Kidney glomerular epithelial cell (primary cell): ENCODE measurements around the gene CST9.
A peak's percentile ranks its signal among the peaks of the same experiment; 100 is the strongest.

Experiments
- DNase-seq: peaks from one replicate; lab custom pipeline; 2025; lab: John Stamatoyannopoulos, UW

The CST9 gene, protein sequence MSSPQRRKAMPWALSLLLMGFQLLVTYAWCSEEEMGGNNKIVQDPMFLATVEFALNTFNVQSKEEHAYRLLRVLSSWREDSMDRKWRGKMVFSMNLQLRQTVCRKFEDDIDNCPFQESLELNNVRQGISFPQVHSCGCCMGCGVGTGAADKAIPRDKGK

GRCh38 chr20:23605867-23606651 lies at the start of gene CST9:
CST9 (minus strand) TSS chr20:23605917; CDS start chr20:23605864, 53 bp downstream.
- no peak for DNase-seq

- DNase-seq, result no peak
Measured at GRCh38 chr20:23654717-23655116, 49.0 kb upstream of the CST9 start.

DNA sequence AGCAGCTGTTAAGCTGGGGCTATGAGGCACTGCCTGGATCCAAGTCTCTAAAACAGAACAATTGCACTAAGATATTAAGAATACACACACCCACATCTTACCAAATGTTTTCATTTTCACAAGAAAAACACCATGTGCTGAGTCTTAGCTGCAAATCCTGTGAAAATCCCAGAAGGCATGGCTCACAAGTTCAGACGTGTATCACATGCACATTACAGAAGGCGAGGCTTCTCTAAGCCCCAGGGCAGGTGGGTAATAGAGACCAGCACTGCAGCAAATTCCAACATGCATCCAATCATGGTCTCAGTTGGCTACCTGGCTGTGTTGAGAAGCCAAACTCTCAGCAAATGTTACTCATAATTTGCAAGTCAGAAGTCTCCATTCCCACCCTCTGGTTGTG lies 48.3 kb upstream of the CST9 start:
- no peak for DNase-seq

DNA sequence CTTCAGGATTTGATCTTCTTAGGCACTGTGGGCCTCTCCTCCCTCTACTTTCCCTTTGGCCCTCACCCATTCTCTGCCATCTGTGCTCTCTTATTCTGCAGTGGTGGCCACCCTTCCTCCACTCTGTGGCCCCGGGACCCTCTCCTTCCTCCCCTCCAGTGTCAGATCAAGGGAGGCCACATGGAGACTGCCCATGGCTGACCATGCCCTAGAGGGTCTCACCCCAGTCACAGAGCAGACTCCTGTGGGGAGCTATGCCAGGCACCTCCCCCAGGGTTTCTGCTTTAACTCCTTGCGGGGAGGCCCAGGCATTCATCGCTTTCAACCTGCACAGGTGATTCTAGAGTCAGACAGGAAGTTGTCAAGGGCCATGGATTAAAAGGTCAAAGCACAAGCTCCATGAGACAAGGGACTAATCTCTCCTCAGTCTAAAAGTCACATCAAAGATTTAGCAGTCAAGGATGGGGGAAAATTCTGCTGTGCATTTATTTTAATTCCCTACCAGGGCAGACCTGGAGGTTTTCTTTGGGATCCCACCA lies 47.8 kb upstream of the CST9 start:
- no peak for DNase-seq

- no peak for DNase-seq
Measured at GRCh38 chr20:23652926-23653325, 47.2 kb upstream of the CST9 start.

- peak; percentile 84 for DNase-seq
Measured at GRCh38 chr20:23652371-23652770, 46.7 kb upstream of the CST9 start.

DNA sequence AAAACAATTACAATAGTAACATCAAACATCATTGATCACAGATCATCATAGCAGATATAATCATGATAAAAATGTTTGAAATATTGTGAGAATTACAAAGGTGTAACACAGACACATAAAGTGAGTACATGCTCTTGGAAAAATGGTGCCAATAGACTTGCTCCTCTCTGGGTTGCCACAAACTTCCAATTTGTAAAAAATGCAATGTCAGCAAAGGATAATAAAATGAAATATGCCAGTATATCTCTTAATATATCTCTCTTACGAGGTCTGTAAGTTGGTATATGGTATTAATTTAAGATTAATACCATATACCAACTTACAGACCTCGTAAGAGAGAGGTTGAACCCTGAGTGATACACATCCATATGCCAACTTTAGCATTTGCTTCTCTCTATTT lies 45.4 kb upstream of the CST9 start:
- no peak for DNase-seq

DNA sequence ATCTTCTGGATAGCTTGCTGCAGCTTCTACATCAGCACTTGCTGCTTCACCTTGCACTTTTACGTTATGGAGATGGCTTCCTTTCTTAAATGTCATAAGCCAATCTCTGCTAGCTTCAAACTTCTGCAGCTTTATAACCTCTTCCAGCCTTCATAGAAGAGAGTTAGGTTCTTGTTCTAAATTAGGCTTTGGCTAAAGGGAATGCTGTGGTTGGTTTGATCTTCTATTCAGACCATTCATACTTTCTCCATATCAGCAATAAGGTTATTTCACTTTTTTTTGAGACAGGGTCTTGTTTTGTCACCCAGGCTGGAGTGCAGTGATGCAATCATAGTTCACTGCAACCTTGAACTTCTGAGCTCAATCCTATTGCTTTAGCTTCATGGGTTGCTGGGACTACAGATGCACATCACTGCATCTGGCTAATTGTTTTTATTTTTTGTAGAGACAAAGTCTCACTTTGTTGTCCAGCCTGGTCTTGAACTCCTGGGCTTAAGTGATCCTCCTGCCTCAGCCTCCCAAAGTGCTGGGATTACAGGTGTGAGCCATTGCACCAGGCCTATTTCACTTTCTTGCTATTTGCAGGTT lies 44.2 kb upstream of the CST9 start:
- DNase-seq, result no peak

DNA sequence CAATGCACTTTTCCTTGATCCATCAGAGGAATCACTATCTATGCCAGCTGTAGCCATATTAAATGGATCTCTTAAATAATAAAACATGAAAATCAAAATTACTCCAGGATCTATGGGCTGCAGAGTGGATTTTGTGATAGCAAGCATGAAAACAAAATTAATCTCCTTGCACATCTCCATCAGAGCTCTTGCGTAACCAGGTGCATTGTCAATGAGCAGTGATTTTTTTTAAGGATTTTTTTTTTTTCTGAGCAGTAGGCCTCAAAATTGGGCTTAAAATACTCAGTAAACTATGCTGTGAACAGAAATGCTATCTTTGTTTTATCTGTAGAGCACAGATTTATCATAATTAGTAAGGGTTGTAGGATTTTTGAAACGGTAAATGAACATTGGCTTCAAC lies 43.5 kb upstream of the CST9 start:
- DNase-seq, result no peak

DNA sequence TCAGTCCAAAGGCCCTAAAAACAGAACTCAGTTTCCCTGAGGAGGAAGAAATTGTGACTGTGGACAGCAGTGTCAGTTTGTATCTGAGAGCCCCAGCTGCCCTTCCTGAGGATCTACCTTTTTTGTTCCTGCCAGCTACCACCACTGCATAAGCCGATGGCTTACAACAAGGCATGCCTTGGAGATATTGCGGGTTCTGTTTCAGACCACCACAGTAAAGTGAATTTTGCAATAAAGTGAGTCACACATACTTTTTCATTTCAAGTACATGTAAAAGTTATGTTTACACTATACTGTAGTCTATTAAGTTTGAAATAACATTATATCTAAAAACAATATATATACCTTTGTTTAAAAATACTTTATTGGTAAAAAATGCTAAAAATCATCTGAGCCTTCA lies 41.6 kb upstream of the CST9 start:
- DNase-seq, result no peak

GRCh38 chr20:23646106-23646873 lies 40.6 kb upstream of the CST9 start:
- DNase-seq, result no peak

- DNase-seq, result no peak
Measured at GRCh38 chr20:23645575-23645974, 39.9 kb upstream of the CST9 start.

DNA sequence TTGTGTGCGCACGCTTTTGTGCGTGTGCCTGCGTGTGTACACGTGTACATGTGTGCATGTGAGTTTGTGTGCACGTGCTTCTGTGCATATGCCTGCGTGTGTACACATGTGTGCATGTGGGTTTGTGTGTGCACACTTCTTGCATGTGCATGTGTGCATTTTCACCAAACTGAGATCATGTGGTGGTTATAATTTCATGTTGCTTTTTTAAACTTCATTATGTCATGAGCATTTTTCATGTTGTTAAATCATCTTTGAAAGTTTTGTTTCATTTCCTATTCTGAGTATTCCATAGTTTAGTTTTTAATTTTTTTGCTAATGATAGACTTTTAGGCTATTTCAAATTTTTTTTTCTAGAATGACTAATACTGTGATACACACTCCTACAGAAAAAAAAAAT lies 38.4 kb upstream of the CST9 start:
- no peak for DNase-seq

- no peak for DNase-seq
Measured at GRCh38 chr20:23643659-23644058, 37.9 kb upstream of the CST9 start.

GRCh38 chr20:23641936-23642751 lies 36.4 kb upstream of the CST9 start:
- DNase-seq, result peak; percentile 71

- no peak for DNase-seq
Measured at GRCh38 chr20:23640671-23641667, 35.3 kb upstream of the CST9 start.

DNA sequence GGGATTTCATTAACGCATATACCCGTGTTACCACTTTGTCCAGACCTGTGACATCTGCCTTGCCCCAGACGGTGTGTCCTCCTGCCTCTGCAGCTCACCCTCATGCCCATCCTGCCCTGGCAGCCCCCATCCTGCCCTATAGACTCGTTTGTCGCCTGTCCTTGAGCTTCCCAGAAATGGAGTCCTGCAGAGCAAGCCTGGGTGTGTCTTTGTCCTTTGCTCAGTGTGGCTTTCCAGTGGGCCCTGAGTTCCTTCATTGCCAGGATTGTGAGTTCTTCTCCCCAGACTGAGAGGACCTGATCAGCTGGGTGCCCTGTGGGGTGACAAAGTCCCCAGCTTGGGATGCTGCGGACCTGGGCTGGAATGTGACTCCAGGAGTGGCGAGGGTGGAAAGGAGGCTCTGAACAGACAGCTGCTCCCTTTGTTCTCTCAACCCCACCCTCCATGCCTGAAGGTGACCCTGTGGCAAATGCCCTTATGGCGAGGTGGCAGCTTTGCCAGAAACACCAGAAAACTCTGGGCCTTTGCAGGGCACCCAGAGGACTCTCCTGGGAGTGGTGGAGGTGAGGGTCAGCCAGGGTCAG lies 34.4 kb upstream of the CST9 start:
- no peak for DNase-seq

DNA sequence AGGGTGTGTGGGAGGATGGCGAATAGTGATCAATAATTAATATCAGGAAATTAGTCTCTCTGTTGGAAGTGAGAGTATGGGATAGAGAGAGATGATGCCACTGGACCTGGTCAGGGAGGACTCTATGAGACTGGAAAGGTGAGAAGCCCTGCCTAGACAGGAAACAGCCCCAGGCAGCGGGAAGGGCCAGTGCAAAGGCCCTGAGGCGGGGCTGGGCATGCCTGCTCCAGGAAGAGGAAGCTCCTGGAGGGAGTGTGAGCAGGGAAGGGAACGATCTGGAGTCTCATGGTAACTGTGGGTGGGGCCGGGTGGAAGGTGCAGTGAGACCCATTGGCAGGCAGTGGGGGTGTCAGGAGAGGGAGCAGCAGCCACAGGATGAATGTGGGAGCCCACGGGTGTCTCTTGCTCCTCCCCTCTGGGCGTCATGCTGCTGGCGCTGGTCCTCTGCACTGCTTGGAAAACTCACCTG lies 33.8 kb upstream of the CST9 start:
- DNase-seq, result no peak

DNA sequence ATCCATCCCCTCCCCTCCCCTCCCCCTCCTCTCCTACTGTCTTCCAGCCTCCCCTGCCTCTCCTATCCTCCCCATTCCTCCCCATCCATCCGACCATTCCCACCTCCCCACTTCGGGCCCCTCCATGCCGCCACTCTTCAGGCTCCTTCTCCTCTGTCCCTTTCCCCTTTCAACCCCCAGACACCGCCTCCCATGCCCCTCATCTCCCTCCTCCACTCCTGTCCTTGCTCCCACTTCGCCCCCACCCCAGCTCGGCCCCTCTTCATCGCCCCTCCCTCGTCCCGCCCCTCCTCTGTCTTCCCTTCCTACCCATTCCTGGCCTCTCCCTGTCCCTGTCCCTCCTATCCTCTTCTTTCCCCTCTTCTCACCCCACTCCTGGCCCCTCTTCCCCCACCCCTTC lies 32.6 kb upstream of the CST9 start:
- DNase-seq, result no peak
